ENCODE results near the gene FHL3.

Gene FHL3

GRCh38 chr1:38005195-38006007 is at the start of gene FHL3:
Gene FHL3 (minus strand): TSS chr1:38005514. CDS start chr1:37999412, 6,102 bp downstream.
- in situ Hi-C loops (cut with MboI; ENCODE audit: low sequenced_read_pairs) = loop anchor here (25.0 kb wide), 1 partner anchor 832 kb away; no protein-coding TSS in a partner anchor

- in situ Hi-C loops (cut with MboI; ENCODE audit: low sequenced_read_pairs) = no loop called here
These were observed 48.2 kb upstream of the FHL3 start for GRCh38 chr1:38053416-38054091.

- in situ Hi-C loops (cut with MboI; ENCODE audit: low sequenced_read_pairs) = no loop called here
These were observed 47.6 kb upstream of the FHL3 start for GRCh38 chr1:38052750-38053415.

- in situ Hi-C loops (cut with MboI; ENCODE audit: low sequenced_read_pairs) = no loop called here
These were observed 45.8 kb upstream of the FHL3 start for GRCh38 chr1:38051079-38051543.

- in situ Hi-C loops (cut with MboI; ENCODE audit: low sequenced_read_pairs) = no loop called here
These were observed 45.2 kb upstream of the FHL3 start for GRCh38 chr1:38050397-38051078.

GRCh38 chr1:38047603-38048141 is 42.4 kb upstream of the FHL3 start:
- in situ Hi-C loops (cut with MboI; ENCODE audit: low sequenced_read_pairs) = loop anchor here (25.0 kb wide), 1 partner anchor 540 kb away; no protein-coding TSS in a partner anchor

- in situ Hi-C loops (cut with MboI; ENCODE audit: low sequenced_read_pairs) = loop anchor here (25.0 kb wide), 1 partner anchor 540 kb away; no protein-coding TSS in a partner anchor
These were observed 41.7 kb upstream of the FHL3 start for GRCh38 chr1:38046884-38047602.

GRCh38 chr1:38046333-38046883 is 41.1 kb upstream of the FHL3 start, which contains the start of gene POU3F1:
Gene POU3F1 (minus strand): TSS chr1:38046793. CDS start chr1:38046743, 50 bp downstream.
- in situ Hi-C loops (cut with MboI; ENCODE audit: low sequenced_read_pairs) = loop anchor here (25.0 kb wide), 1 partner anchor 541 kb away; no protein-coding TSS in a partner anchor

- in situ Hi-C loops (cut with MboI; ENCODE audit: low sequenced_read_pairs) = loop anchor here (25.0 kb wide), 1 partner anchor 542 kb away; no protein-coding TSS in a partner anchor
These were observed 40.4 kb upstream of the FHL3 start for GRCh38 chr1:38045401-38046332.

- in situ Hi-C loops (cut with MboI; ENCODE audit: low sequenced_read_pairs) = loop anchor here (25.0 kb wide), 1 partner anchor 543 kb away; no protein-coding TSS in a partner anchor
These were observed 39.2 kb upstream of the FHL3 start for GRCh38 chr1:38044221-38045215.

- in situ Hi-C loops (cut with MboI; ENCODE audit: low sequenced_read_pairs) = loop anchor here (25.0 kb wide), 1 partner anchor 544 kb away; no protein-coding TSS in a partner anchor
These were observed 37.9 kb upstream of the FHL3 start for GRCh38 chr1:38043036-38043747.

- in situ Hi-C loops (cut with MboI; ENCODE audit: low sequenced_read_pairs) = loop anchor here (25.0 kb wide), 1 partner anchor 545 kb away; no protein-coding TSS in a partner anchor
These were observed 36.9 kb upstream of the FHL3 start for GRCh38 chr1:38041936-38042834.

GRCh38 chr1:38039331-38040088 is 34.2 kb upstream of the FHL3 start:
- in situ Hi-C loops (cut with MboI; ENCODE audit: low sequenced_read_pairs) = loop anchor here (25.0 kb wide), 1 partner anchor 548 kb away; no protein-coding TSS in a partner anchor

GRCh38 chr1:38038861-38039260 is 33.5 kb upstream of the FHL3 start:
- in situ Hi-C loops (cut with MboI; ENCODE audit: low sequenced_read_pairs) = loop anchor here (25.0 kb wide), 1 partner anchor 548 kb away; no protein-coding TSS in a partner anchor
